HepG2 (cell line): Measurements from ENCODE around the gene VPS11. TPM values are rescaled to one million over a fixed set of nuclear protein-coding genes. Genes with fewer than 3 reads are reported as not detected.
"Not testable (repeated sequence)": the region's sequence is repeated elsewhere in the genome, so short reads cannot be mapped to it uniquely, and the experiment has no call there.

ENCODE experiments used
- ATAC-seq: fragments of 200-7000 bp; cut with Tn5 transposase; 3 replicates; pipeline ENCODE4 v1.9.1; 2020; ENCODE audit warnings: mild to moderate bottlenecking, moderate library complexity
- BruUV-seq: library from RNA; stranded (reverse); fragments of 400-500 nt; replicated peaks from 2 replicates; lab custom pipeline; 2021; lab: Mats Ljungman, UMichigan
- CTCF ChIA-PET: fragments of 300-600 bp; formaldehyde crosslinking; extraction: SDS; loops from one replicate; lab custom pipeline; 2021; ENCODE audit warnings: low total read pairs, inconsistent platforms, low intra/inter-chr PET ratio; lab: Yijun Ruan, JAX
- POLR2A ChIA-PET: fragments of 350-600 bp; sonication (Branson Sonifier 250); formaldehyde crosslinking; loops from one replicate; lab custom pipeline; 2020; ENCODE audit warnings: antibody characterized with exemption, inconsistent platforms; lab: Yijun Ruan, JAX
- DNase-seq: peaks from one replicate; pipeline ENCODE4 v3.0.0-alpha.2; 2015; ENCODE audit warnings: low spot score
- FAIRE-seq: peaks from 3 replicates; lab custom pipeline; 2011; peaks lifted over from hg19 to GRCh38; lab: Jason Lieb, UNC
- H2AFZ ChIP-seq: one replicate; pipeline ENCODE4 v1.6.1; 2011; ENCODE audit warnings: low read length, inconsistent platforms
- H3K27ac ChIP-seq: fragments of 300-600 bp; 3 replicates; pipeline ENCODE4 v1.8.0; 2011; ENCODE audit warnings: mixed run types, mild to moderate bottlenecking, mixed read lengths, low read length, inconsistent platforms; ENCODE audit not compliant: insufficient read depth; ENCODE audit errors: extremely low read length
- H3K27me3 ChIP-seq, 2 experiments: fragments of 200-600 bp in 1 of 2; 2 replicates in 1 of 2; 3 replicates in 1 of 2; pipeline versions ENCODE4 v1.6.0 to v1.8.0; 2011; ENCODE audit warnings: low read length in 2 of 2, mild to moderate bottlenecking in 2 of 2, moderate library complexity in 2 of 2, inconsistent platforms in 1 of 2; ENCODE audit not compliant: insufficient read depth in 2 of 2, control insufficient read depth in 1 of 2
- H3K36me3 ChIP-seq, 2 experiments: fragments of 200-600 bp in 1 of 2; replicated peaks in 1 of 2; 2 replicates in 1 of 2; 3 replicates in 1 of 2; pipeline versions ENCODE4 v1.5.1 to v1.8.0; 2011; ENCODE audit warnings: low read length in 2 of 2, inconsistent platforms in 1 of 2; ENCODE audit not compliant: insufficient read depth in 2 of 2, control insufficient read depth in 1 of 2
- H3K4me1 ChIP-seq: 2 replicates; pipeline ENCODE4 v1.5.1; 2012; ENCODE audit warnings: low read length, inconsistent platforms; ENCODE audit not compliant: insufficient read depth
- H3K4me2 ChIP-seq: 2 replicates; pipeline ENCODE4 v1.6.0; 2011; ENCODE audit warnings: low read depth, low read length, inconsistent platforms
- H3K4me3 ChIP-seq, 3 experiments: fragments of 200-600 bp in 1 of 3; sonication (generic), shearing (Covaris generic) in 1 of 3; replicated peaks in 1 of 3; 2 replicates each; pipeline ENCODE4 v1.5.1; 2011 to 2016; ENCODE audit warnings: low read length in 3 of 3, inconsistent platforms in 2 of 3, low read depth in 2 of 3, mild to moderate bottlenecking in 2 of 3, control low read depth in 1 of 3, mixed read lengths in 1 of 3; ENCODE audit not compliant: insufficient read depth in 1 of 3
- H3K79me2 ChIP-seq: one replicate; pipeline ENCODE4 v1.6.1; 2011; ENCODE audit warnings: low read length, inconsistent platforms; ENCODE audit not compliant: insufficient read depth
- H3K9ac ChIP-seq: 2 replicates; pipeline ENCODE4 v1.6.0; 2011; ENCODE audit warnings: mild to moderate bottlenecking, low read depth, low read length, inconsistent platforms; ENCODE audit not compliant: insufficient read depth
- H3K9me3 ChIP-seq: 2 replicates; pipeline ENCODE4 v1.5.1; 2012; ENCODE audit warnings: mild to moderate bottlenecking, low read length
- H4K20me1 ChIP-seq: 2 replicates; pipeline ENCODE4 v1.6.0; 2011; ENCODE audit warnings: inconsistent platforms, mild to moderate bottlenecking, low read length, moderate library complexity; ENCODE audit not compliant: insufficient read depth
- ZNF121 ChIP-seq: sonication (generic); formaldehyde crosslinking; IDR thresholded peaks from 2 replicates; pipeline ENCODE4 v1.5.0; 2020; ENCODE audit warnings: mild to moderate bottlenecking, missing genetic modification reagents
- WGBS: methylation state at CpG from one replicate; pipeline ENCODE4 v1.1.6; 2017; ENCODE audit warnings: low lambda C conversion rate; 5-methylcytosine and 5-hydroxymethylcytosine counted together
- in situ Hi-C: cut with HindIII; loops from 2 replicates; pipeline ENCODE4 v1.10.0; 2017; ENCODE audit warnings: low pct_unique_long_range_greater_than_20kb; ENCODE audit not compliant: extremely low pct_ligation_motif_present
- intact Hi-C: fragments of 100-400 bp; cut with micrococcal nuclease; formaldehyde crosslinking; loops from one replicate; pipeline ENCODE4 v1.10.0; 2022; ENCODE audit not compliant: unreplicated experiment
- polyA plus RNA-seq, 8 experiments: library from polyadenylated mRNA; depleted of rRNA in 3 of 8; stranded (reverse) in 7 of 8; unstranded in 1 of 8; fragments of >200 nt; fragmentation: Illumina TruSeq in 4 of 8; extraction: Trizol in 4 of 8; gene quantifications; 2 replicates each; pipeline versions ENCODE4 v1.2.1 to v1.2.3, GENCODE V29; 2011 to 2016; ENCODE audit warnings: low read depth in 4 of 8, missing spikeins in 1 of 8, mixed read lengths in 1 of 8; ENCODE audit not compliant: insufficient read depth in 1 of 8
- total RNA-seq, 5 experiments: library from RNA; depleted of rRNA; stranded (reverse); fragments of >200 nt; fragmentation: Illumina TruSeq; extraction: Trizol; gene quantifications; 2 replicates each; pipeline ENCODE4 v1.2.3, GENCODE V29; 2016; ENCODE audit warnings: low read depth in 1 of 5
- TF ChIP-seq, protein P1 (sequence below): sonication (generic); formaldehyde crosslinking; IDR thresholded peaks from 2 replicates; pipeline ENCODE4 v1.8.0; 2023; ENCODE audit warnings: mild to moderate bottlenecking, missing genetic modification reagents

The VPS11 gene
- total and polyA plus RNA-seq, 2 of the 13 experiments (the other 11 are each of a cell fraction or from before 2014, with no cell fraction given), result 13.7 to 21.6 TPM

DNA sequence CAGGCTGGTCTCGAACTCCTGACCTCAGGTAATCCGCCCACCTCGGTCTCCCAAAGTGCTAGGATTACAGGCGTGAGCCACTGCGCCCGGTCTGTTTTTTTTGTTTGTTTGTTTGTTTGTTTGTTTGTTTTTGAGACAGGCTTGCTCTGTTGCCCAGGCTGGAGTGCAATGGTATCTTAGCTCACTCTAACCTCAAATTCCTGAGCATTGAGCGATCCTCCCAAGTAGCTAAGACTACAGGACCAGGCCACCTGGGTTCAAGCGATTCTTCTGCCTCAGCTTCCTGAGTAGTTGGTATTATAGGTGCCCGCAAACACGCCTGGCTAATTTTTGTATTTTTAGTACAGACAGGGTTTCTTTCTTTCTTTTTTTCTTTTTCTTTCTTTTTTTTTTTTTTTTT lies 34.2 kb upstream of the VPS11 start:
- Histone ChIP-seq H3K4me1 (peaks cover 37% of the 10 kb centered on the region), H3K79me2 (peaks cover 17% of the 10 kb centered on the region)
- 60% methylated on average over 10 of the region's 10 CpGs for WGBS
- H3K9ac ChIP-seq, H2AFZ ChIP-seq, DNase-seq, H3K27ac ChIP-seq, in situ Hi-C loops, H3K4me3 ChIP-seq, CTCF ChIA-PET, H3K4me2 ChIP-seq, intact Hi-C loops, H3K36me3 ChIP-seq, FAIRE-seq, H4K20me1 ChIP-seq, BruUV-seq, H3K27me3 ChIP-seq, ATAC-seq, H3K9me3 ChIP-seq: not testable (repeated sequence)
- POLR2A ChIA-PET, result interaction anchor here (1.2 to 1.3 kb wide), 2 partner anchors 15 to 52 kb away, joined by 4 read pairs; partner anchors contain the start of gene HMBS

DNA sequence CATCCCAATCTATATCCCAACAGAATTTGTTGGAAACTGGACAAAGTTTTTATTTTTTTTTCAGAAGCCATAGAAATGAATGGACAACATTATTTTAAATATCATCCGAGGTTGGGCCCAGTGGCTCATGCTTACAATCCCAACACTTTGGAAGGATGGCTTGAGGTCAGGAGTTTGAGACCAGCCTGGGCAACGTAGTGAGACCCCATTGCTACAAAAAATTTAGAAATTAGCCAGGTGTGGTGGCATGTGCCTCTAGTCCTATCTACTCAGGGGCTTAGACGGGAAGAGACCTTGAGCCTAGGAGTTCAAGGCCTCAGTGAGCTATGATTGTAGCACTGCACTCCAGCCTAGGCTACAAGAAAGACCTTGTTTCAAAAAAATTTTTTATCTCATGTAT lies 32.8 kb upstream of the VPS11 start:
- no peak for DNase-seq
- peak; percentile 92 for TF ChIP-seq ZNF121 (CRISPR knock-in tag)
- TF ChIP-seq, protein P1, sequence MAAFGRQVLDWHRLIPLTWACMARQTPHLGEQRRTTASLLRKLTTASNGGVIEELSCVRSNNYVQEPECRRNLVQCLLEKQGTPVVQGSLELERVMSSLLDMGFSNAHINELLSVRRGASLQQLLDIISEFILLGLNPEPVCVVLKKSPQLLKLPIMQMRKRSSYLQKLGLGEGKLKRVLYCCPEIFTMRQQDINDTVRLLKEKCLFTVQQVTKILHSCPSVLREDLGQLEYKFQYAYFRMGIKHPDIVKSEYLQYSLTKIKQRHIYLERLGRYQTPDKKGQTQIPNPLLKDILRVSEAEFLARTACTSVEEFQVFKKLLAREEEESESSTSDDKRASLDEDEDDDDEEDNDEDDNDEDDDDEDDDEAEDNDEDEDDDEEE (CRISPR knock-in tag), result no peak
- Histone ChIP-seq H3K27ac (no peak overlapping the region), H3K27me3 (no peaks in the 10 kb centered on the region; a peak in 1 of 5 replicates), H2AFZ (no peak overlapping the region), H3K9ac (no peak overlapping the region), H3K4me1 (peaks cover 29% of the 10 kb centered on the region), H4K20me1 (no peaks in the 10 kb centered on the region), H3K9me3 (no peaks in the 10 kb centered on the region), H3K36me3 (no peaks in the 10 kb centered on the region; a peak in 1 of 5 replicates), H3K4me3 (no peak overlapping the region), H3K4me2 (no peak overlapping the region), H3K79me2 (peaks cover 3% of the 10 kb centered on the region)
- in situ Hi-C loops, result no loop called here
- intact Hi-C loops, result no loop called here
- ATAC-seq, result no peak
- ChIA-PET CTCF (no interaction called here), POLR2A (interaction anchor here (1.8 kb wide), 1 partner anchor 16 kb away, joined by 4 read pairs; no protein-coding TSS in a partner anchor)
- 50% methylated on average over 3 of the region's 3 CpGs for WGBS
- no peak for FAIRE-seq
- BruUV-seq, result no TSS peak
